Smooth muscle cell (in vitro differentiated cells): ENCODE data around the gene IDS. TPM values are rescaled to one million over a fixed set of nuclear protein-coding genes. Genes with fewer than 3 reads are reported as not detected.
A peak's percentile ranks its signal among the peaks of the same experiment; 100 is the strongest.

Experiments
- DNase-seq: peaks from one replicate; lab custom pipeline; 2025; ENCODE audit not compliant: unreplicated experiment; lab: John Stamatoyannopoulos, UW
- H2AFZ ChIP-seq: fragments of 200-600 bp; sonication (generic); 2 replicates; pipeline ENCODE4 v1.6.0; 2016; ENCODE audit warnings: antibody characterized with exemption, low read depth, mild to moderate bottlenecking
- H3F3A ChIP-seq: fragments of 200-600 bp; sonication (generic); 2 replicates; pipeline ENCODE4 v1.6.0; 2017; ENCODE audit warnings: antibody characterized with exemption, low read depth
- H3K27ac ChIP-seq: fragments of 200-600 bp; sonication (generic); 2 replicates; pipeline ENCODE4 v1.5.1; 2016; ENCODE audit warnings: low read depth, mild to moderate bottlenecking
- H3K27me3 ChIP-seq: fragments of 200-600 bp; sonication (generic); 2 replicates; pipeline ENCODE4 v1.6.1; 2016; ENCODE audit warnings: low read depth, mild to moderate bottlenecking
- H3K36me3 ChIP-seq: fragments of 200-600 bp; sonication (generic); 2 replicates; pipeline ENCODE4 v1.5.1; 2016; ENCODE audit warnings: low read depth
- H3K4me1 ChIP-seq: fragments of 200-600 bp; sonication (generic); 2 replicates; pipeline ENCODE4 v1.5.1; 2016; ENCODE audit warnings: low read depth
- H3K4me2 ChIP-seq: fragments of 200-600 bp; sonication (generic); 2 replicates; pipeline ENCODE4 v1.6.0; 2016; ENCODE audit warnings: mild to moderate bottlenecking
- H3K4me3 ChIP-seq: fragments of 200-600 bp; sonication (generic); 2 replicates; pipeline ENCODE4 v1.5.1; 2016; ENCODE audit warnings: mild to moderate bottlenecking
- H3K79me2 ChIP-seq: fragments of 200-600 bp; sonication (generic); 2 replicates; pipeline ENCODE4 v1.6.0; 2016; ENCODE audit warnings: low read depth, mild to moderate bottlenecking
- H3K9ac ChIP-seq: fragments of 200-600 bp; sonication (generic); 2 replicates; pipeline ENCODE4 v1.6.0; 2016; ENCODE audit warnings: low read depth
- H3K9me3 ChIP-seq: fragments of 200-600 bp; sonication (generic); replicated peaks from 2 replicates; pipeline ENCODE4 v1.5.1; 2016; ENCODE audit warnings: low read depth
- H4K20me1 ChIP-seq: fragments of 200-600 bp; sonication (generic); 2 replicates; pipeline ENCODE4 v1.6.0; 2016; ENCODE audit warnings: low read depth
- WGBS: methylation state at CpG from one replicate; pipeline ENCODE4 v1.1.7; 2016; ENCODE audit warnings: low lambda C conversion rate; 5-methylcytosine and 5-hydroxymethylcytosine counted together
- polyA plus RNA-seq: library from polyadenylated mRNA; unstranded; fragments of >200 nt; fragmentation: Nextera tagmentation; extraction: Ambion mirVana; gene quantifications from 2 replicates; pipeline ENCODE4 v1.2.1, GENCODE V29; 2016
- total RNA-seq: library from RNA; depleted of rRNA; stranded (reverse); fragments of >200 nt; gene quantifications from 2 replicates; pipeline ENCODE4 v1.2.3, GENCODE V29; 2014
- TF ChIP-seq, protein P1 (sequence below): fragments of 200-600 bp; sonication (generic); IDR thresholded peaks from 2 replicates; pipeline ENCODE4 v1.5.1; 2017; ENCODE audit warnings: borderline replicate concordance, mild to moderate bottlenecking, antibody characterized with exemption; ENCODE audit not compliant: insufficient read depth, poor library complexity, severe bottlenecking

Gene IDS
- total and polyA plus RNA-seq, 2 experiments from 2014 or later = 70.5 to 111 TPM

DNA sequence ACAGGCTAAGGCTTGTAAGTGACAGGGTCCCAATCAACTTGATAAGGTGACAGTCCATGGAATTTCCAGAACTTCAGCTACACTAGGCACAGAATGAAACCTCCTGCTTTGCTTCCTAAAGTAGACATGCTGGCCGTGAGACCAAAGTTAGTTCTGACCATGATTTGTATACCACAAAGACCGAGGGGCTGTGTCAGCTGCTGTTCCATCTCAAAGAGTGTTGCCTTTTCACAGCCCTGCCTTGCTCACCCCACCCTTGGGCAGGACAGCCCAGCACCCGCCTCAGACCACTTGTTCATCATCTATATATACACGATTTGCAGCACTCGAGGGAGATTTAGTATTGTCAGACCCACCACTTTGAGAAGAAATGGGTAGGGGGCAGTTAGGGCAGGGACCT lies 5.3 kb downstream of the IDS start:
- no peaks in the 10 kb centered on the region for H3K27me3 ChIP-seq
- WGBS = 73% methylated on average over 5 of the region's 5 CpGs
- peaks cover 6% of the 10 kb centered on the region for H3K36me3 ChIP-seq
- no peak overlapping the region for H2AFZ ChIP-seq
- H3K4me2 ChIP-seq = no peak overlapping the region
- H3K79me2 ChIP-seq = peaks cover 11% of the 10 kb centered on the region
- no peaks in the 10 kb centered on the region for H3F3A ChIP-seq
- no peak overlapping the region for H3K4me3 ChIP-seq
- no peaks in the 10 kb centered on the region for H3K4me1 ChIP-seq
- H3K9ac ChIP-seq = no peak overlapping the region
- DNase-seq = no peak
- H3K9me3 ChIP-seq = no peaks in the 10 kb centered on the region
- H4K20me1 ChIP-seq = peaks cover 7% of the 10 kb centered on the region
- H3K27ac ChIP-seq = no peak overlapping the region
- TF ChIP-seq, protein P1, sequence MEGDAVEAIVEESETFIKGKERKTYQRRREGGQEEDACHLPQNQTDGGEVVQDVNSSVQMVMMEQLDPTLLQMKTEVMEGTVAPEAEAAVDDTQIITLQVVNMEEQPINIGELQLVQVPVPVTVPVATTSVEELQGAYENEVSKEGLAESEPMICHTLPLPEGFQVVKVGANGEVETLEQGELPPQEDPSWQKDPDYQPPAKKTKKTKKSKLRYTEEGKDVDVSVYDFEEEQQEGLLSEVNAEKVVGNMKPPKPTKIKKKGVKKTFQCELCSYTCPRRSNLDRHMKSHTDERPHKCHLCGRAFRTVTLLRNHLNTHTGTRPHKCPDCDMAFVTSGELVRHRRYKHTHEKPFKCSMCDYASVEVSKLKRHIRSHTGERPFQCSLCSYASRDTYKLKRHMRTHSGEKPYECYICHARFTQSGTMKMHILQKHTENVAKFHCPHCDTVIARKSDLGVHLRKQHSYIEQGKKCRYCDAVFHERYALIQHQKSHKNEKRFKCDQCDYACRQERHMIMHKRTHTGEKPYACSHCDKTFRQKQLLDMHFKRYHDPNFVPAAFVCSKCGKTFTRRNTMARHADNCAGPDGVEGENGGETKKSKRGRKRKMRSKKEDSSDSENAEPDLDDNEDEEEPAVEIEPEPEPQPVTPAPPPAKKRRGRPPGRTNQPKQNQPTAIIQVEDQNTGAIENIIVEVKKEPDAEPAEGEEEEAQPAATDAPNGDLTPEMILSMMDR = no peak

DNA sequence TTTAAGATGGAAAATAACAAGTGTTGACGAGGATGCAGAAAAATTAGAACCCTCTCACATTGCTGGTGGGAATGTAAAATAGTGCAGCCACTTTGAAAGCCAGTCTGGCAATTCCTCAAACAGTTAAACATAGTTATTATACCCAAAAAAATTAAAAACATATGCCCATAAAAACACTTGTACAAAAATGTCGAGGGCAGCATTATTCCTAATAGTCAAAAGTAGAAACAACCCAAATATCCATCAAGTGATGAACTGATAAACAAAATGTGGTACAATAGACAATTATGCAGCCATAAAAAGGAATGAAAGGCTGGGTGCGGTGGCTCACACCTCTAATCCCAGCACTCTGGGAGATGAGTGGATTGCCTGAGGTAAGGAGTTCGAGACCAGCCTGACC lies 6.3 kb downstream of the IDS start:
- WGBS = 82% methylated on average over 4 of the region's 4 CpGs

DNA sequence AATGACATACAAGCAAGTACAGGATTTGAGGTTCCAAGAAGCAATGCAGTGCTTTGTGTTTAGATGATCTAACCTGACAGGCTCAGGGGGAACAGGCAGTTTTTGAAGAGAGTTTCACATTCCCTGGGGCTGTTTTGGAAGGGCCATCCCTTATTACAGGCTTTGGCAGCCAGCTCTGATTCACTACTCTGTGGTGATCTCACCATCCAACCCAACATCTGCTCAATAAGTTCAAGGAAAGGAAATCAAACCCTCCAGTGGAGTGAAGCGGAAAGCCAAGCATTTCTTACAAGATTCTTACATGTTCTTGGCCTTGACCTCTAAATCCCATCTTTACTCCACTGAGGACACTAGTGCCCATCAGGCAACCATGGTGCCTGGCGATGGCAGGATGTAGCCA lies 7.5 kb downstream of the IDS start:
- Histone ChIP-seq H3K9ac (no peak overlapping the region), H3K79me2 (peaks cover 4% of the 10 kb centered on the region), H2AFZ (no peak overlapping the region), H3K4me2 (no peak overlapping the region), H3K27me3 (no peaks in the 10 kb centered on the region), H3K4me3 (no peak overlapping the region), H3F3A (no peaks in the 10 kb centered on the region), H3K36me3 (peaks cover 6% of the 10 kb centered on the region), H3K4me1 (no peaks in the 10 kb centered on the region), H3K27ac (peak overlapping the region; percentile 78), H3K9me3 (no peaks in the 10 kb centered on the region), H4K20me1 (peaks cover 19% of the 10 kb centered on the region)
- 76% methylated on average over 2 of the region's 2 CpGs for WGBS
- TF ChIP-seq, protein P1 = no peak
- DNase-seq = no peak

More for the DNA sequence above, 6.3 kb downstream of the IDS start:
- H4K20me1 ChIP-seq = peaks cover 17% of the 10 kb centered on the region
- no peaks in the 10 kb centered on the region for H3K27me3 ChIP-seq
- H3F3A ChIP-seq = no peaks in the 10 kb centered on the region
- H3K79me2 ChIP-seq = peaks cover 5% of the 10 kb centered on the region
- H3K4me3 ChIP-seq = no peak overlapping the region
- no peaks in the 10 kb centered on the region for H3K4me1 ChIP-seq
- H3K36me3 ChIP-seq = peaks cover 6% of the 10 kb centered on the region
- no peak overlapping the region for H3K4me2 ChIP-seq
- no peak for DNase-seq
- H3K9me3 ChIP-seq = no peaks in the 10 kb centered on the region
- no peak overlapping the region for H3K27ac ChIP-seq
- TF ChIP-seq, protein P1 = no peak
- no peak overlapping the region for H2AFZ ChIP-seq
- no peak overlapping the region for H3K9ac ChIP-seq

DNA sequence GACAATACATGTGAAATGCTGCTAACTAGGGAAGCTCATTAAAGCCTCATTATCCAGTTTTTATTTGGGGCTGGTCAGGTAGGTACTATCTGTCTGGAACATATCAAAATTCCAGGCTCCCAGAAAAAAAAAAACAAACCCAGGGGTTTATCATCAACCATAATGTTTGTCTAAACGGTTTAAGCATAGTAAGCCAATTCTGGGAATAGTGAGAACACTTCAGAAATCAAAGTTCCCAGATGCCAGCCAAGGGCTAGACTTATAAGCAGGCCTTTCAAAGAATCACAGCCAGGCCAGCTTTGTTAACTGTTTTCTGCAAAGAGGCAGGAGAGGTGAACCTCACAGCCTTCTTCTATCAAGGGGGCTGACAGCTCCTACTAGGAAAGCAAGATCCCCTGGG lies 8.1 kb downstream of the IDS start:
- WGBS = 51% methylated on average over 1 of the region's 1 CpG
- Histone ChIP-seq H3K4me2 (no peak overlapping the region), H4K20me1 (peaks cover 24% of the 10 kb centered on the region), H3K27ac (peak overlapping the region; percentile 78), H3K79me2 (no peaks in the 10 kb centered on the region), H3K9ac (no peak overlapping the region), H2AFZ (no peak overlapping the region), H3K4me3 (no peak overlapping the region), H3K36me3 (peaks cover 6% of the 10 kb centered on the region), H3F3A (no peaks in the 10 kb centered on the region), H3K9me3 (no peaks in the 10 kb centered on the region), H3K27me3 (no peaks in the 10 kb centered on the region), H3K4me1 (no peaks in the 10 kb centered on the region)
- TF ChIP-seq, protein P1 = no peak
- no peak for DNase-seq
